CD4-positive, alpha-beta T cell treated with Interferon alpha-2 for 1 hour (primary cell): ENCODE results near the gene TRIM17.

Experiments used
- DNase-seq, 2 donors: peaks; one replicate each; pipeline ENCODE4 v3.0.0-alpha.2; 2020 to 2022

Gene TRIM17

DNA sequence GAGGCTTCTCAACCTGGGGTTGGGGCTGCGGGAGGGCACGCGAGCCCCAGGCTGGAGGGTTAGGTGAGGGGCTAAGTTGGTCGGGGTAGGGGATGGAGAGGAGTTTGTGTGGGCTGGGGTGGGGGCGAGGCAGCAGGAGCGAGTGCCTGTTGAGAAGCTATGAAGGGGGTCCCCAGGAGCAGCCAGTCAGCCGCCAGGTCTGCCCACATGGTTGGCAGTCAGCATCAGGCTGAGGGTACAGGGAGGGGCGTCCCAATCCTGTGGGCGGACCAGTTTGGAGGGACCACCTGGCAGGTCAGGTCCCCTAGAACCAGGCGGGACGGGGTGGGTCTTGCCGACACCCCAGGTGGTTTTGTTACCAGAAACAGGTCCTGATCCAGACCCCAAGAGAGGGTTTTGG is 400 bp upstream of the TRIM17 start:
- DNase-seq, result no peak

GRCh38 chr1:228415853-228416216 is 826 bp downstream of the TRIM17 start:
- no peak for DNase-seq

DNA sequence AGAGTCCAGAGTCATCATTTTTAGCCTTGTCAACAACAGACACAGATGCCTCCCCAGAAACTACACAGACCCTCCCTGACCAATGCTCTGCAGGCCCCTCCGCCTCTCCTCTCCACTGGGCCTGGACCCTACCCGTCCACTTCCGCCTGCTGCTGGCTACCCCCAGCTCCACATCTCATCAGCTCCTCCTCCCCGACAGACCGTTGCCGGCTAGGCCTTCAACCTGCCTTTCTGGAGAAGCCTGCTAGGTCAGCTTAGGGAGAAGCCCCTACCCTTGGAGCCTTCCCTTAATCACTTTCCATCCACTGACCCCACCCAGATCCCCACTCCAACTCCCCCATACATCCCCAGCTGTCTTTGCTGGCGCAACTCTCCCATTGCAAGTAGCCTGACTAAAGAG is 1.4 kb downstream of the TRIM17 start:
- DNase-seq, result no peak

GRCh38 chr1:228414511-228415211 is 2.0 kb downstream of the TRIM17 start:
- no peak for DNase-seq

DNA sequence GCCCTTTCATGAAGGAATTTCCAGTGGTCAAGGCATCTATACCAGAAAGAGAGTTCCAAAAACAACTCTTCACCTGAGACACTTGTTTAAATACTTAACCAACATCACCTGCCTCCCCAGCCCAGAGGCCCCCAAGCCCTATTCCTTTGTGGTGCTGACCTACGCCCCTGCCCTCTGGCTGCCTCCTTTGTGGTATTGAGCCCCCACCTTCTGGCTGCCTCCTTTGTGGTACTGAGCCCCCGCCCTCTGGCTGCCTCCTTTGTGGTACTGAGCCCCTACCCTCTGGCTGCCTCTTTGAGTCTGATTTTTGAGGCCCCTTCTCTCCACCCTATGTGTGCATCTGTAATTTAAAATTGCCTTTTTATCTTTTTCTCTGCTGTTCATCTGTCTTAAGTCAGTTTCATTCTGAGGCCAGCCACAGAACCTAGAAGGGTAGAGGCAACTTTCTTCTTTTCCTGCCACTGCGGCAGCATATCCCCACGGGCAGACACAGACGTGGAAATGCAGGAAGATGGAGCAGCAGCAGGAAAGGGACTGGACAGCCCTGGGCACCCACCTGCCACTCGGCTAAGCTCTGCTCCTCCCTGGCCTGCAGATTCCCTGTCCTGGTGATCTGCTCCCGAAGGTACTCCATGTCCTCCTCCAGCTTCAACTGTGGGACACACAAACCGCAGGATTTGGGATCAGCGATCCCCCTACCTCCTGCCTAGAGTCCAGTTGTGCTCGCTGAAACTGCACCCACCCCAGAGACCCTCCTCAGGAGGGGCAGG is 3.2 kb downstream of the TRIM17 start:
- DNase-seq, result no peak

- DNase-seq, result no peak
Measured at GRCh38 chr1:228411548-228412430, 4.9 kb downstream of the TRIM17 start.

GRCh38 chr1:228411121-228411520 is 5.5 kb downstream of the TRIM17 start:
- DNase-seq, result no peak

- DNase-seq, result no peak
Measured at GRCh38 chr1:228410671-228411070, 6.0 kb downstream of the TRIM17 start.

GRCh38 chr1:228410015-228410414 is 6.6 kb downstream of the TRIM17 start:
- DNase-seq, result no peak

DNA sequence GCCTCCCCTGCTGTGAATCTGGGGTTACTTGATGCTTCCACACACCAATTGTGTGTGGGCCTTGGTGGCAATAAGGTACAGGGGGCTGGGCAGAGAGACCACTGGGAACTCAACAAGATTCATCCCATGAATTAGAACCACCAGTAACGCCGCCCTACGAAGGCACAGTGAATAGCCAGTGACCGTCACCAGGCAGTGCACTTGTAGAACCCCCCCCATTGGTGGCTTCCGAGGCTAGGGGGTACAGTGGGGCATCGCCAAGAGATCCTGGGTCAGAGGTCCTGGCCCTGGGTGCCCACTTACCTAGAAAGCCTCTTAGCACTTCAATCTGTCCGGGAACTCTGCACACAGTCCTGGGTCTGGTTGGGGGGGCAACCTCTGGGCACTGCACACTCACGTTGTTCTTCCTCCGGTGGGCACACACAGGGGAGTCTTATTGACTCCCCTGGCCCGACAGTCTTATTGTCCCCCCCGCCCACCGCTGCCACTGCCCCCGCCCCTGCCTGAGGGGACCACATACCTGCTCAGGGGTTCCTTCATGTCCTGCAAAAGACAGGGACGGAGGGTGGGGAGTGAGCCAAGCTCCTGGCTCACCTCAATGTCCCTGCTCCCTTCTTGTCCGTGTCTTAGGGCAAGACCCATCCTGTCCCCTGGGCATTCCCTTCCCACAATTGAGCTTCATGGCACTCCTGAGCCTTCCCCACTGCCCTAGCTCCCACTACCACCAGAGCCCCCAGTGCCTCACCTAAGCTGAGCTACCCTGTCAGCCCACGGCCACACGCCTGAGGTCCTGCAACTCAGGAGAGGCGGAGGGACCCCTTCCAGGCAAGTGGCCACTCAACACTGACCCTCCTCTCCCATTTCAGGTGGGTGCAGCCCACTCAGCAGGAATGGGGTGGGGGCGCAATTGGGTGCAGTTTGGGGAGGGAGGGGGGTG is 7.5 kb downstream of the TRIM17 start:
- no peak for DNase-seq

DNA sequence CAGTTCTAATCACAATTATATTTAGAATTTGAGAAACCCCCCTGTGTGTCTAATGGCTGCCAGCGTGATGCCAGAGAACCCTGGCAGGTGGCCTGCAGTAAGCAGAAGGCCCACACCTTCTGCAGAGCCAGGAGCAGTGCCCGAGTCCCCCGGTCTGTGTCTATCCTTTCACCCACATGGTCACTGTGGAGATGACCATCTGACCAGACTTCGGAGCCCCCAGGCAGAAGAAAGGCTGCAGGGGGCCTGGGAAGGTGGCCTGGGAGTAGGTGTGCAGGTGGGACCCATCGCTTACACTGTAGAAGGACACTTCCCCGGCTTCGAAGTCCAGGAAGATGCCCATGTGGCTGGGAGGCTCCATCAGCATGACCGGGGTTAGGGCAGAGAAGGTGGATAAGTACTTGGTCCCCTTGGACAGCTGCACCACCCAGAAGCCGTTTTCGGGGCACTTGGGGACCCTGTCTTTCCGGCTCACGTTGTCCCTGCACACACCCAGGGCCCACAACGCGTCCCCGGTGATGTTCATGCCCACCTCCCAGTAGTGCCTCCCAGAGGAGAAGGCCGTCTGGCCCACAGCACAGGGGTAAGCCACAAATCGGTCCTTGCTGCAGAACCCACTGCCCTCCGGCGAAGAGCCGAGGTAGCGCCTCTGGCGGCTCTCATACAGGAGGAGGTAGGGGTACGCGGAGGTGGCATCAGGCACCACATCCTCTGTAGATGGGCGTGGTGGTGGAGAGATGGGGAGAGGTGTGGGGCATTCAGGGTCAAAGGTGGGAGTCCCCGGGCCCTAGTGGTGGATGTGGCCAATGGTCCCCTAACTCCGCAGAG is 8.4 kb downstream of the TRIM17 start:
- no peak for DNase-seq

DNA sequence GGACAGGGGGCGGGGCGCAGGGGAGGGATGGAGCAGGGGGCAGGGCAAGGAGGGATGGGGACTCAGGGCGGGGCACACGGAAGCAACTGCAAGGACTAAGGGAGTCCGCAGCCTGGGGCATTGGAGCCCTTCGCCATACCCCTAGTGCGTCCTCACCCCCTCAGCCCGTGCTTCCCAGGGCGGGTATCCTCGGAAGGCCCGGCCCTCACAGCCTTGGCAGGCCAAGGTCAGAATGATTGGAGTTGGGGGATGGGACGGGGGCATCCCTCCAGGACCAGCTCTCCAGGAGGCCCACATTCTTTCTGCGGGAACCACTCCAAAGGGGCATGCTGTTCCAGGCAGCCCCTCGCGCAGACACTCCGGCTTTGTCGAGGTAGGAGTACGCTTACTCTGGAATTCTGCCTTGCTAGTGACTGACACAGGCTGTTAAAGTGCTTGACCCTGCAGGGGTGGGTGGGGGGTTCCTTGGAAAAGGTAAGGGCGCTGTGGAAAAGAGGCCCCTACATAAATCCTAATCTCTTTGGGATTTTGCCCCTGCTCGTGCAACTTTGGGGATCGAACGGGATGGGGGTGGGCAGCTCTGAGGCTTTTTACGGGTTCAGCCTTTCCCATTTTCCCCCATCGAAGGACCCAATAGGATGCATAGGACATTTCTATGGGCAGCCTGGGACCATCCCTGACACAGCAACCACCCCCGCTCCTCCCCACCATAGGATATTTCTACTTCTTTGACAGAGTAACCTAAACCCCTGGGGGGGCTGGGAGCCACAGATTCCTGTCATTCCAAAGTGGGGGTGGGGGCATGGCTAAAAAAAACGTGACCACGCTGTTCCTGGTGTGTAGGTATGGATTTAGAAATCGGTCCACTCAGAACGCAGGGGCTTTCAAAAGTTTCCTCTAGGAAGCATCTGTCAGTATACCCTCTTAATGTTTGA is 9.3 kb downstream of the TRIM17 start:
- no peak for DNase-seq

DNA sequence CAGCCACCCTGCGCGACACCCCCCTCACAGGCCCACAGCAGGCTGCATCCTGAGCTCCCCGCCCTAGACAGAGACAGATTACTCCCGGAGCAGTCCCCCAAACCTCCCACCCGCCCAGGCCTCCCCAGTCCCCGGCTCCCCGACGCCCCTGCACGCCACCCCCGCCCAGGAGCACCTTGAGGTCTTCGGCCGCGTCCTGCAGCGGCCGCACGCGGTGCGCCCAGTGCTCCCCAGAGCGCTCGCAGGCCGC is 10.8 kb downstream of the TRIM17 start:
- no peak for DNase-seq

GRCh38 chr1:228405200-228405978 is 11.3 kb downstream of the TRIM17 start:
- DNase-seq, result no peak

GRCh38 chr1:228404107-228404720 is 12.4 kb downstream of the TRIM17 start:
- no peak for DNase-seq

GRCh38 chr1:228403231-228403631 is 13.4 kb downstream of the TRIM17 start:
- no peak for DNase-seq

DNA sequence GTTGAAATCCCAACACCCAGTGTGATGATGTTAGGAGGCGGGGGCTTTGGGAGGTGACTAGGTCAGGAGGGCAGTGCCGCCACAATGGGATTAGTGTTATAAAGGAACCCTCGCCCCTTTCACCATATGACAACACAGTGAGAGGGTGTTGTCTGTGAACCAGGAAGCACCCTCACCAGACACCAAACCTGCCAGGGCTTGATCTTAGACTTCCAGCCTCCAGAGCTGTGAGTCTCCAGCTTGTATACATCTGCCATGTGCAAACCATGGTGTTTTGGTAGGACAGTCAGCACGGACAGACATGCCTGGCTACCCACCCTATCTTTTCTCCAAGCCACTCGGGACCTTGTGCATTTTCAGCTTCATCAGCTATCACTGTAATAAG is 14.0 kb downstream of the TRIM17 start:
- no peak for DNase-seq

GRCh38 chr1:228401782-228402640 is 14.7 kb downstream of the TRIM17 start:
- no peak for DNase-seq
